Prostate gland (tissue), 2 donors: ENCODE measurements around the gene EPHA7. TPM values are rescaled to one million over a fixed set of nuclear protein-coding genes. Genes with fewer than 3 reads are reported as not detected.

Experiments
- DNase-seq: peaks from one replicate; pipeline ENCODE4 v3.0.0-alpha.2; 2019; ENCODE audit warnings: low spot score
- H3K27ac ChIP-seq, 2 donors: fragments of 200-600 bp; sonication (generic); 2 replicates each; pipeline ENCODE4 v1.5.1; 2017 to 2019
- H3K27me3 ChIP-seq: fragments of 200-600 bp; sonication (generic); replicated peaks from 2 replicates; pipeline ENCODE4 v1.5.1; 2019; ENCODE audit not compliant: insufficient read depth
- H3K36me3 ChIP-seq, 2 donors: fragments of 200-600 bp; sonication (generic); 1 replicate in 1 of 2; 2 replicates in 1 of 2; pipeline versions ENCODE4 v1.5.1 to v1.8.1; 2017 to 2019
- H3K4me1 ChIP-seq: fragments of 200-600 bp; sonication (generic); replicated peaks from 2 replicates; pipeline ENCODE4 v1.5.1; 2019
- H3K4me3 ChIP-seq, 2 donors: fragments of 200-600 bp; sonication (generic); 2 replicates each; pipeline ENCODE4 v1.5.1; 2017 to 2019
- H3K9me3 ChIP-seq: fragments of 200-600 bp; sonication (generic); 2 replicates; pipeline ENCODE4 v1.5.1; 2017
- CTCF ChIP-seq, 4 experiments: fragments of 200-600 bp in 2 of 4; fragments of 450-650 bp in 2 of 4; sonication (generic) in 2 of 4; IDR thresholded peaks; 1 replicate in 3 of 4; 2 replicates in 1 of 4; pipeline ENCODE4 v1.5.1; 2016 to 2019; ENCODE audit warnings: antibody characterized with exemption in 4 of 4, mild to moderate bottlenecking in 2 of 4, moderate library complexity in 2 of 4
- POLR2A ChIP-seq: fragments of 450-650 bp; IDR thresholded peaks from one replicate; pipeline ENCODE4 v1.6.1; 2016; ENCODE audit warnings: antibody characterized with exemption, mild to moderate bottlenecking
- POLR2AphosphoS5 ChIP-seq: sonication (generic); formaldehyde crosslinking; IDR thresholded peaks from one replicate; pipeline ENCODE4 v1.6.1; 2017; ENCODE audit warnings: antibody characterized with exemption
- WGBS: methylation state at CpG from one replicate; pipeline ENCODE4 v1.1.5; 2018; 5-methylcytosine and 5-hydroxymethylcytosine counted together
- intact Hi-C: fragments of 100-400 bp; cut with DNase I; formaldehyde crosslinking; loops from one replicate; pipeline ENCODE4 v1.14.2; 2022
- total RNA-seq, 2 donors: library from RNA; depleted of rRNA; stranded (reverse); fragments of >200 nt; gene quantifications; one replicate each; pipeline ENCODE4 v1.1.0, GENCODE V29; 2016

EPHA7 gene
- total RNA-seq, 2 donors from 2014 or later: 5.9 to 8.7 TPM

GRCh38 chr6:93218096-93218495, 201.3 kb downstream of the EPHA7 start:
- no peaks in the 10 kb centered on the region for H3K27me3 ChIP-seq
- H3K27ac ChIP-seq: no peak overlapping the region
- intact Hi-C loops: no loop called here
- H3K9me3 ChIP-seq: no peaks in the 10 kb centered on the region
- no peaks in the 10 kb centered on the region for H3K4me1 ChIP-seq
- DNase-seq: no peak
- WGBS: 31% methylated on average over 2 of the region's 2 CpGs
- TF ChIP-seq POLR2AphosphoS5 (no peak), CTCF (IDR thresholded peaks at IDR 0.05) (no peak), POLR2A (no peak)
- no peak overlapping the region for H3K4me3 ChIP-seq
- no peaks in the 10 kb centered on the region for H3K36me3 ChIP-seq

DNA sequence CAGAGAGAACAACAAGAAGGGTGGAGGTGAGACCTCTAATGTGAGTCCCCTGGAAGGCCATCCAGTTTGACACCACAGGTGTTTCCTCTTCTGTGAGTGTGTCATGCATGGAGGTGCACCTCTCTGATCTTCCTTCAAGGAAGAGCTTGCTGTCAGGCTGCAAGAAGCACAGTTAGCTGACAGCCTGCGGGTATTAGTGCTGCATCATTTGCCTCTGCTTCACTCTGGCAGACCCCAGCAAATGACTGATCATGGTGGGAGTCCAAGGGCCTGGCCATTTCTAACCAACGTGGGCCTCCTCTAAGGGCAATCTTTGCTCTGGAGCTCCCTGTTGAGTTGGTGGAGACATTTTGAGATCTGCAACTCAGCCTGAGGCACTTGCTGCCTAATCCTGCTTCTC, 206.3 kb downstream of the EPHA7 start:
- H3K4me1 ChIP-seq: no peaks in the 10 kb centered on the region
- no peak overlapping the region for H3K4me3 ChIP-seq
- intact Hi-C loops: no loop called here
- TF ChIP-seq POLR2AphosphoS5 (no peak), CTCF (IDR thresholded peaks at IDR 0.05) (no peak), POLR2A (no peak)
- 67% methylated on average over 2 of the region's 2 CpGs for WGBS
- no peaks in the 10 kb centered on the region for H3K36me3 ChIP-seq
- H3K9me3 ChIP-seq: no peaks in the 10 kb centered on the region
- DNase-seq: no peak
- H3K27me3 ChIP-seq: no peaks in the 10 kb centered on the region
- H3K27ac ChIP-seq: no peak overlapping the region

DNA sequence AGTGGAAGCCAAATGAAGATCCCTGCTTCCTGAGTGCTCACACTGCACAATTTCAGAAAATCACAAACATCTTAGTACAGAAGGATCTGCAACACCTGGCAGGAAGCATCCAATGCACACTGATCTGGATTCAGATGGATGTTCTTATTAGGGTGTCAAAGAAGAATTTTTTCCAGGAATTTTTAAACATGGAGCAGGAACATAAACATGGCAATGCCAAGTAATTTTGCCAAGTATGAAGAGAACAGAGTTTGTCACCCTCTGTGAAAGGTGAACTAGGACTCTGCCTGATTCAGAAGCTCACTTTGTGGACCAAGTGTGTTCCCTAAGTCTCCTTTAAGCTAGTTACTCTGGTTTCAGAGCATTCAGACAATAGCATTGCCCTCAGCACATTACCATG, 208.5 kb downstream of the EPHA7 start:
- Histone ChIP-seq H3K4me3 (no peak overlapping the region), H3K27me3 (no peaks in the 10 kb centered on the region), H3K4me1 (no peaks in the 10 kb centered on the region), H3K9me3 (no peaks in the 10 kb centered on the region), H3K27ac (no peak overlapping the region), H3K36me3 (no peaks in the 10 kb centered on the region)
- no peak for DNase-seq
- TF ChIP-seq POLR2A (no peak), POLR2AphosphoS5 (no peak), CTCF (IDR thresholded peaks at IDR 0.05) (no peak)
- intact Hi-C loops: no loop called here

GRCh38 chr6:93209358-93209757, 210.0 kb downstream of the EPHA7 start:
- Histone ChIP-seq H3K4me3 (no peak overlapping the region), H3K36me3 (no peaks in the 10 kb centered on the region), H3K9me3 (no peaks in the 10 kb centered on the region), H3K27me3 (no peaks in the 10 kb centered on the region), H3K27ac (no peak overlapping the region), H3K4me1 (no peaks in the 10 kb centered on the region)
- no peak for DNase-seq
- intact Hi-C loops: no loop called here
- 55% methylated on average over 4 of the region's 4 CpGs for WGBS
- TF ChIP-seq POLR2A (no peak), POLR2AphosphoS5 (no peak), CTCF (IDR thresholded peaks at IDR 0.05) (no peak)

DNA sequence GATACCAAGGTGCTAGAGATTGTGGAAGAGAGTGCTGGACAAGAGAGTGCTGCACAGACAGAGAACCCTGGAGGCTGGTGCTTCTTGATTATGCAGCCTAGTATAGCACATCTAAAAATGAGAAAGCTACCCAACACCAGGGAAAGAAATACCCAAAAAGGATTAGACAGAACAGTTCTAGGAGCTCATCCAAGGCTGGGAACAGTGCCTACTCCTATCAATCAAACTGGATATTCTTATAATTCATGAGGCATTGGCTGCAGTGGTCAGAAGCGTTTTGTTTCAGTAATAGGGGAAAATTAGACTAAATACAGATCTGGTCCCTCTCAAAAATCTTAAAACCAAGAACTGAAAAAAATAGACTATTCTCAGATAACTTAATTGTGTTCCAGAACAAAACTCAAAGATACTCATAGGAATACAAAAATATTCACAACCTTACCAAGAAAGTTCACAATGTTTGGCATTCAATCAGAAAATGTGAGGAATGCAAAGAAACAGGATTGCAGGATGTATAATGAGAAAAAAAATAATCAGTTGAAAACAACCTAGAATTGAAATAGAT, 222.9 kb downstream of the EPHA7 start:
- H3K9me3 ChIP-seq: no peaks in the 10 kb centered on the region
- WGBS: 50% methylated on average over 1 of the region's 1 CpG
- intact Hi-C loops: loop anchor here (10.0 kb wide), 2 partner anchors 92 to 218 kb away; partner anchors contain the start of gene EPHA7
- H3K4me3 ChIP-seq: no peak overlapping the region
- no peak overlapping the region for H3K27ac ChIP-seq
- no peaks in the 10 kb centered on the region for H3K4me1 ChIP-seq
- H3K36me3 ChIP-seq: no peaks in the 10 kb centered on the region
- H3K27me3 ChIP-seq: no peaks in the 10 kb centered on the region
- no peak for TF ChIP-seq POLR2A
- no peak for TF ChIP-seq CTCF (IDR thresholded peaks at IDR 0.05)
- no peak for DNase-seq
